Muscle layer of duodenum (tissue), 2 donors: ENCODE data around the gene DCLK1.

Experiments
- H3K27ac ChIP-seq: one replicate; pipeline ENCODE4 v1.7.0; 2013; ENCODE audit warnings: mild to moderate bottlenecking, low read length
- H3K27me3 ChIP-seq: one replicate; pipeline ENCODE4 v1.7.0; 2013; ENCODE audit warnings: low read depth, mild to moderate bottlenecking, control low read depth, low read length
- H3K36me3 ChIP-seq, 2 donors: one replicate each; pipeline ENCODE4 v1.7.0; 2013; ENCODE audit warnings: low read length in 2 of 2, control low read depth in 1 of 2, mild to moderate bottlenecking in 1 of 2; ENCODE audit not compliant: insufficient read depth in 2 of 2, control insufficient read depth in 1 of 2
- H3K4me1 ChIP-seq, 2 donors: one replicate each; pipeline ENCODE4 v1.7.0; 2013; ENCODE audit warnings: low read length in 2 of 2, mild to moderate bottlenecking in 2 of 2, control low read depth in 1 of 2, moderate library complexity in 1 of 2; ENCODE audit not compliant: insufficient read depth in 2 of 2, control insufficient read depth in 1 of 2
- H3K4me3 ChIP-seq, 2 donors: one replicate each; pipeline ENCODE4 v1.7.0; 2013; ENCODE audit warnings: low read length in 2 of 2, low read depth in 1 of 2, mild to moderate bottlenecking in 1 of 2
- H3K9me3 ChIP-seq, 2 donors: one replicate each; pipeline ENCODE4 v1.7.0; 2013; ENCODE audit warnings: low read length in 2 of 2, control low read depth in 1 of 2, mild to moderate bottlenecking in 1 of 2; ENCODE audit not compliant: control insufficient read depth in 1 of 2
- donor health status: healthy.

Gene DCLK1

GRCh38 chr13:35760735-35761281 lies 370.4 kb downstream of the DCLK1 start:
- Histone ChIP-seq H3K27ac (no peak overlapping the region), H3K36me3 (no peaks in the 10 kb centered on the region), H3K9me3 (no peaks in the 10 kb centered on the region), H3K4me3 (no peak overlapping the region), H3K27me3 (no peaks in the 10 kb centered on the region), H3K4me1 (no peaks in the 10 kb centered on the region)

GRCh38 chr13:35747594-35747993 lies 383.6 kb downstream of the DCLK1 start:
- Histone ChIP-seq H3K4me1 (no peaks in the 10 kb centered on the region), H3K27me3 (no peaks in the 10 kb centered on the region), H3K9me3 (peaks cover 0 to 3% of the 10 kb centered on the region in 2 donors), H3K27ac (no peak overlapping the region), H3K4me3 (no peak overlapping the region), H3K36me3 (no peaks in the 10 kb centered on the region)

DNA sequence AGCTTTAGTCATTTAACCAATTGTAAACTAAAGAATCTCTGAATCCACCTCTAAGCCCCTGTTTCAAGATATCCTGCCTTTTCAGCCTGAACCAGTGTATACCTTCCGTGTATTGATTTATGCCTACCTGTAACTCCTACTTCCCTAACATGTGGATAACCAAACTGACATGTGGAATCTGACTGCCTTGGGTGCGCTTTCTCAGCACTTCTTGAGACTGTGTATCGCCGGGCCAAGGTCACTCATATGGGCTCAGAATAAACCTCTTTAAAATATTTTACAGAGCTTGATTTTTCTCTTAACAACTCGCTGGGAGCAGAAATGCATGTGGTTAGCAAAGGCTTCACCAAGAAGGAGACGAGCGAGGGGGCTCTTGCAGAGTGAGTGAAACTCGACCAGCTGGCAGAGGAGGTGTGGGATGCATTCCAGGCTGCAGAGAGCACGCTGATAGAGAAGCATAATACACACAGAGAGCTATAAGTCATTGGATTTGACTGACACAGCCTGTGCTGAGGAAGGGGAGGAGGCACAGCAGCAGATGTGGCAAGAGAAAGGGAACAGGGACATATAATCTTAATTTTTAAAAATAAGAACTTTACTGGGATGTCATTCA lies 386.5 kb downstream of the DCLK1 start:
- Histone ChIP-seq H3K4me1 (no peaks in the 10 kb centered on the region), H3K9me3 (no peaks in the 10 kb centered on the region), H3K27me3 (no peaks in the 10 kb centered on the region), H3K4me3 (no peak overlapping the region), H3K36me3 (no peaks in the 10 kb centered on the region), H3K27ac (no peak overlapping the region)

GRCh38 chr13:35744144-35744543 lies 387.0 kb downstream of the DCLK1 start:
- H3K9me3 ChIP-seq: no peaks in the 10 kb centered on the region
- H3K27me3 ChIP-seq: no peaks in the 10 kb centered on the region
- H3K4me1 ChIP-seq: no peaks in the 10 kb centered on the region
- H3K36me3 ChIP-seq: no peaks in the 10 kb centered on the region
- H3K4me3 ChIP-seq: no peak overlapping the region
- H3K27ac ChIP-seq: no peak overlapping the region

GRCh38 chr13:35743165-35743564 lies 388.0 kb downstream of the DCLK1 start:
- Histone ChIP-seq H3K4me1 (no peaks in the 10 kb centered on the region), H3K27me3 (no peaks in the 10 kb centered on the region), H3K4me3 (no peak overlapping the region), H3K36me3 (no peaks in the 10 kb centered on the region), H3K27ac (no peak overlapping the region), H3K9me3 (no peaks in the 10 kb centered on the region)

- Histone ChIP-seq H3K27me3 (no peaks in the 10 kb centered on the region), H3K9me3 (no peaks in the 10 kb centered on the region), H3K36me3 (no peaks in the 10 kb centered on the region), H3K27ac (no peak overlapping the region), H3K4me3 (no peak overlapping the region), H3K4me1 (no peaks in the 10 kb centered on the region)
Observed at GRCh38 chr13:35741657-35742056, 389.5 kb downstream of the DCLK1 start.

DNA sequence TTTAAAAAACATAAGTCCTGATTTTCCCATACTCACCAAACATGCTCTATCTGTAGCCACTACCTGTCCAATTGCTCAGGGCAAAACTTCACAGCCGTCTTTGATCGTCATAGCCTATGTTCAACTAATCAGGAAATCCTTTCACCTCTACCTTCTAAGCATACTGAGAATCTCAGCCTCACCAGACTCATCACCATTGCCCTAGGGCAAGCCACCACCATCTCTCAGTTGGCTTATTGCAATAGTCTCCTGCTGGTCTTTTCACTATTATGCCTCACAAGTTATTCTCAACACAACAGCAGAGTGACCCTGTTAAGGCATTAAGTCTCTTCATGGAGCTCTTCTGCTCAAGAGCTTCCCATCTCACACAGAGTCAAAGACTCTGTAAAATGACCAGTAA lies 394.3 kb downstream of the DCLK1 start:
- Histone ChIP-seq H3K4me1 (peaks cover 0 to 16% of the 10 kb centered on the region in 2 donors), H3K9me3 (no peaks in the 10 kb centered on the region), H3K36me3 (no peaks in the 10 kb centered on the region), H3K27ac (no peak overlapping the region), H3K27me3 (no peaks in the 10 kb centered on the region), H3K4me3 (no peak overlapping the region)

GRCh38 chr13:35733827-35734226 lies 397.4 kb downstream of the DCLK1 start:
- Histone ChIP-seq H3K4me3 (no peak overlapping the region), H3K27me3 (no peaks in the 10 kb centered on the region), H3K4me1 (peaks cover 0 to 25% of the 10 kb centered on the region in 2 donors), H3K36me3 (no peaks in the 10 kb centered on the region), H3K27ac (peak overlapping the region; percentile 2), H3K9me3 (no peaks in the 10 kb centered on the region)

DNA sequence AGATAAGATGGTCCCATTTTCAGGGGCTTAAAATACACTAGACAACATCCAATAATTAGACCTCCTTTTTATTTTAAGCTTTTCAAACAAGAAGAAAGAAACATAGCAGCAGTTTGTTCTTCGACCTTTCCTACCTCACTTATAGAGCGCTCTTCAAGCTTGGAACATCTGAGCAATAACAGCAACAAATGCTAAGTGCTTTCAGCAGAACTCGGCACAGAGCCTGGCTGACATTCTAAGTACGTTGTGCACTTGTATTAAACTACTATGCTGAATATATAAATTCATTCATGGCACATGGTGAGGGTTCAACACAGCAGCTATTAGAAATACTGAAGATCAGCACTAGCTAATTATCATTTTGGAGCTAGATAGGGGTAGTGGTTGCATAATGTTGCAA lies 398.6 kb downstream of the DCLK1 start:
- Histone ChIP-seq H3K9me3 (no peaks in the 10 kb centered on the region), H3K4me3 (no peak overlapping the region), H3K36me3 (no peaks in the 10 kb centered on the region), H3K4me1 (peaks cover 0 to 25% of the 10 kb centered on the region in 2 donors), H3K27ac (no peak overlapping the region), H3K27me3 (no peaks in the 10 kb centered on the region)

DNA sequence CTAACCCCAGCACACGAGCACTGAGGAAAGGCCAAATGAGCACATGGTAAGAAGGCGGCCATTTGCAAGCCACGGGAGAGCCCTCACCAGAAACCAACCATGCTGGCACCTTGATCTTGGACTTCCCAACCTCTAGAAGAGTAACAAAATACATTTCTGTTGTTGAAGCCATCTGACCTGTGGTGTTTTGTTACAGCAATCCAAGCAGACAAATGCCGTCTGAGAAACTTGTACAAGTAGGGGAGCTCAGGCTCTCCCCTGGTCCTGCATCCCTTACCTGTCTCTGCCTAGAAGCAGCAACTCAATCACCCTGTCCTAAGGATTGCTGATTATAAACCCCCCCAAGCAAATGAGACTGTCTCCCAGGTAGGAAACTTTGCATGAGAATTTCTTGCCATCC lies 399.7 kb downstream of the DCLK1 start:
- H3K4me3 ChIP-seq: no peak overlapping the region
- H3K27ac ChIP-seq: no peak overlapping the region
- peaks cover 0 to 25% of the 10 kb centered on the region in 2 donors for H3K4me1 ChIP-seq
- H3K36me3 ChIP-seq: no peaks in the 10 kb centered on the region
- no peaks in the 10 kb centered on the region for H3K9me3 ChIP-seq
- no peaks in the 10 kb centered on the region for H3K27me3 ChIP-seq

DNA sequence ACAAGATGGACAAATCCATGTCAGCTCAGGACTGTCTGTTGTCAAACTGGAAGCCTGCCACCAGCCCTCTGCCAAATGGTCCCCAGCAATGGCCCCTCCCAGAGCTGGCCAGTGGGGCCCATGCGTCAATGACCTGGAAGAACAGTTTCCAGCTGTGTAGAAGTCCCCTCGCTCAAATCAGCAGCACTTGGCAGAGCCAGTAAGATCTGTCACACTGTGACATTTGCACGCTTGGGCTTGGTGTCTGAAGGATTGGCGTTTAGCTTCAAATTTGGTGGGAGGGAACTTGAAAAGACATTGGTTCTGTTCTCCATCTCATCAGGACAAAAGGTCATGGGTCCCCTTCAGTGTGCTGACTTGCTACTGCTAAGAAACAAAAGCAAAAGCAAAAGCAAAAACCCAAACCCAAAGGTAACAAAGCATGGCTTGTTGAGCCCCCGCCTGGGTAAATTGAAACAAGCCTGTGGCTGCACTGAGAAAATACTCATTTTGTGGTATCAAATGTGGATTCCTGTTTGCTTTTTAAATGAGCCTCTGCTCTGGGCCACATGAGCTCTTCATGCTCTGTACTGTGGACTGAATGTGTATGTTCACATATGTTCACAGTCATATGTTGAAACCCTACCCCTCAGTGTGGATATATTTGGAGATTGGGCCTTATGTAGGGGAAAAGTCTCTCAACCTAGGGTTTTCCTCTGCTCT lies 401.1 kb downstream of the DCLK1 start:
- H3K4me3 ChIP-seq: no peak overlapping the region
- peaks cover 0 to 28% of the 10 kb centered on the region in 2 donors for H3K4me1 ChIP-seq
- H3K36me3 ChIP-seq: no peaks in the 10 kb centered on the region
- H3K9me3 ChIP-seq: no peaks in the 10 kb centered on the region
- no peaks in the 10 kb centered on the region for H3K27me3 ChIP-seq
- H3K27ac ChIP-seq: no peak overlapping the region
